Heart left ventricle (tissue), 13 donors: ENCODE measurements around the gene AKAP12.

ENCODE experiments used
- POLR2A ChIP-seq, 2 donors: fragments of 450-650 bp; IDR thresholded peaks; one replicate each; pipeline ENCODE4 v1.6.1; 2017; ENCODE audit warnings: antibody characterized with exemption in 2 of 2, mild to moderate bottlenecking in 2 of 2, moderate library complexity in 2 of 2
- TF ChIP-seq, protein P1 (sequence below), 12 donors: fragments of 200-600 bp; sonication (generic) in 4 of 12; IDR thresholded peaks; one replicate each; pipeline versions ENCODE4 v1.5.0 to v1.8.0; 2018 to 2022; ENCODE audit warnings: antibody characterized with exemption in 12 of 12, mild to moderate bottlenecking in 5 of 12
- donor health status: ischemic (EF 13 %, LVEDD 7.1; RV severe dilation, severe dysfunction).
- donor health status: DM: no; HTN: yes; CAD: no.
- donor health status: DM: no; HTN: no; CAD: no.
- donor health status: ischemic (EF 25% LVEDD 6.9; RV normal size, moderate dysfunction).
- donor health status: ischemic (EF 25% LVEDD 5.7; RV mildly dilated, moderate dysfunction).
- donor health status: ischemic (EF 35%, LVEDD 5.7; RV mildly dilated, moderate dysfunction).
- donor health status: nonischemic (EF 11% LVEDD 7.7; RV severe dilation, severe dysfunction).
- donor health status: DM: yes; HTN: yes; CAD: no.
- donor health status: PGD.
- donor health status: ischemic (EF 29% LVEDD 5.4; RV normal size, mild dysfunction).
- donor health status: nonischemic (EF 23%, LVEDD 6.1; RV moderate dilation, normal function).

DNA sequence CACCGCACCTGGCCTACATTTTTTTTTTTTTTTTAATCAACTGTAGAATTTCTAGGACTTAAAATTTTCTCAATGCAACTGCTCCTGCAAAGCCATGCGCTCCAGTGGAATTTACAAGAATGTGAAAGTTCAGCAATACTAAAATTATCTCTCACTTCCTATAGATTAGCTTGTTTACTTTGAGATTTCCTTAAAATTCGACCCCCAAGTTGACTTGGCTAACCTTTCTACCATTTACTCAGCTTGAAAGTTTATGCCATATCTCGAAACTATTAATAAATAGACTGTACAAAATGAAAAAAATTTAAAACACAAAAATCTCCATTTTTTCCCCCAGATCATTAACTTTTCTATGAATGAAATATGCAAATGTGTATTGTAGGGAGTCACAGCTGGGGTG, 87.3 kb downstream of the AKAP12 start:
- no peak for TF ChIP-seq POLR2A (IDR thresholded peaks at IDR 0.05)
- TF ChIP-seq, protein P1, sequence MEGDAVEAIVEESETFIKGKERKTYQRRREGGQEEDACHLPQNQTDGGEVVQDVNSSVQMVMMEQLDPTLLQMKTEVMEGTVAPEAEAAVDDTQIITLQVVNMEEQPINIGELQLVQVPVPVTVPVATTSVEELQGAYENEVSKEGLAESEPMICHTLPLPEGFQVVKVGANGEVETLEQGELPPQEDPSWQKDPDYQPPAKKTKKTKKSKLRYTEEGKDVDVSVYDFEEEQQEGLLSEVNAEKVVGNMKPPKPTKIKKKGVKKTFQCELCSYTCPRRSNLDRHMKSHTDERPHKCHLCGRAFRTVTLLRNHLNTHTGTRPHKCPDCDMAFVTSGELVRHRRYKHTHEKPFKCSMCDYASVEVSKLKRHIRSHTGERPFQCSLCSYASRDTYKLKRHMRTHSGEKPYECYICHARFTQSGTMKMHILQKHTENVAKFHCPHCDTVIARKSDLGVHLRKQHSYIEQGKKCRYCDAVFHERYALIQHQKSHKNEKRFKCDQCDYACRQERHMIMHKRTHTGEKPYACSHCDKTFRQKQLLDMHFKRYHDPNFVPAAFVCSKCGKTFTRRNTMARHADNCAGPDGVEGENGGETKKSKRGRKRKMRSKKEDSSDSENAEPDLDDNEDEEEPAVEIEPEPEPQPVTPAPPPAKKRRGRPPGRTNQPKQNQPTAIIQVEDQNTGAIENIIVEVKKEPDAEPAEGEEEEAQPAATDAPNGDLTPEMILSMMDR (IDR thresholded peaks at IDR 0.05) = no peak
